LNCAP (cell line): ENCODE results near the gene TMEM145.

ENCODE experiments used
- TF ChIP-seq, protein P1 (sequence below): fragments of 450-650 bp; IDR thresholded peaks from 2 replicates; pipeline ENCODE4 v1.5.1; 2017; ENCODE audit warnings: mild to moderate bottlenecking

Gene TMEM145

DNA sequence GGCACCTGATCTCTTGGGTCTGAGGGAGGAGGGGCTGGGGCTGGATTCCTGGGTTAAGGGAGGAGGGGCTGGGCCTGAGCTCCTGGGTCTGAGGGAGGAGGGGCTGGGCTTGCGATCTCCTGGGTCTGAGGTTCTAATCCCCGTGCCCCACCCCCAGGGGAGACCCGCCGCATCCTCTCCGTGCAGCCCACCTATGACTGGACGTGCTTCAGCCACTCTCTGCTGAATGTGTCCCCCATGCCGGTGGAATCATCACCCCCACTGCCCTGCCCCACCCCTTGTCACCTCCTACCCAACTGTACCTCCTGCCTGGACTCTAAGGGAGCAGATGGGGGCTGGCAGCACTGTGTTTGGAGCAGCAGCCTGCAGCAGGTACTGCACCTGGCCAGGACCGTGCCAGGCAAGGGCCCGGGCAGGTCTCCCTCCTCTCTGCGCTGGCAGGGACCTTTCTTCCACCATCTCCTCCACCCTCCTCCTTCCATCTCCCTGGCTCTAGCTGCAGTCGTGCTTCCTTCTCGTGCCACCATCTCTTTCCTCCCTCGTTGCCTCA, 49.9 kb downstream of the TMEM145 start:
- TF ChIP-seq, protein P1, sequence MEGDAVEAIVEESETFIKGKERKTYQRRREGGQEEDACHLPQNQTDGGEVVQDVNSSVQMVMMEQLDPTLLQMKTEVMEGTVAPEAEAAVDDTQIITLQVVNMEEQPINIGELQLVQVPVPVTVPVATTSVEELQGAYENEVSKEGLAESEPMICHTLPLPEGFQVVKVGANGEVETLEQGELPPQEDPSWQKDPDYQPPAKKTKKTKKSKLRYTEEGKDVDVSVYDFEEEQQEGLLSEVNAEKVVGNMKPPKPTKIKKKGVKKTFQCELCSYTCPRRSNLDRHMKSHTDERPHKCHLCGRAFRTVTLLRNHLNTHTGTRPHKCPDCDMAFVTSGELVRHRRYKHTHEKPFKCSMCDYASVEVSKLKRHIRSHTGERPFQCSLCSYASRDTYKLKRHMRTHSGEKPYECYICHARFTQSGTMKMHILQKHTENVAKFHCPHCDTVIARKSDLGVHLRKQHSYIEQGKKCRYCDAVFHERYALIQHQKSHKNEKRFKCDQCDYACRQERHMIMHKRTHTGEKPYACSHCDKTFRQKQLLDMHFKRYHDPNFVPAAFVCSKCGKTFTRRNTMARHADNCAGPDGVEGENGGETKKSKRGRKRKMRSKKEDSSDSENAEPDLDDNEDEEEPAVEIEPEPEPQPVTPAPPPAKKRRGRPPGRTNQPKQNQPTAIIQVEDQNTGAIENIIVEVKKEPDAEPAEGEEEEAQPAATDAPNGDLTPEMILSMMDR: no peak

- TF ChIP-seq, protein P1: no peak
Measured at GRCh38 chr19:42363614-42364346, 50.7 kb downstream of the TMEM145 start.

DNA sequence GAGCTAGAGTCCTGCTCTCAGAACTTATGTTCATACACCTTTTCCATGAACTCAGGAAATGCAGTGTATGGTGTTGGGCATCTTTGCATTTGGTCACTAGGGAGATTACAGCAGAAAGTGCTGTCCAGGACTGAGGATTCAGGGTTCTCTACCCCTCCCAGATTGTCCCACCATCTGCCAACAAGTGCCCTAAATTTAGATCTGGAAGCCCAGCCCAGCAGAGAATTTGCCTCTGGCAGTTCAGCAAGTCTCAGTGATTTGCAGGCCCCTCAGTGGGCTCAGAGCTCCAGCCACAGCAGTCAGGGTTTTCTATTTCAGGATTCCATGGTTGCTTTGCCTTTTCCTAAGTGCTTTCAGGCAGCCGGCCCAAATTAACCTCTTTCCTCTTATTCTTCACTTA, 53.6 kb downstream of the TMEM145 start:
- TF ChIP-seq, protein P1: no peak

- TF ChIP-seq, protein P1: no peak
Measured at GRCh38 chr19:42367929-42368328, 54.8 kb downstream of the TMEM145 start.

DNA sequence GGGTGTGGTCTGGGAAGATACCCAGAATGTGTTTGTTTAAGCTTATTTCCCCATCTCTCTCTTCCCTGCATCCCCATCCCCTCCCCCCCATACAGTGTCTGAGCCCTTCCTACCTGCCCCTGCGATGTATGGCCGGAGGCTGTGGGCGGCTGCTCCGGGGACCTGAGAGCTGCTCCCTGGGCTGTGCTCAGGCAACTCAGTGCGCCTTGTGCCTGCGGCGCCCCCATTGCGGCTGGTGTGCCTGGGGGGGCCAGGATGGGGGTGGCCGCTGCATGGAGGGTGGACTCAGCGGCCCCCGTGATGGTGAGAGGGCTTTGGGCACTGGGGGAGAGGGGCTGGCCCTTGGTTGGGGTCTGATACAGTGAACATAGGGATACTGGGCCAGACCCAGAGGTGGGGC, 55.3 kb downstream of the TMEM145 start:
- TF ChIP-seq, protein P1: no peak

GRCh38 chr19:42368765-42369164, 55.7 kb downstream of the TMEM145 start:
- TF ChIP-seq, protein P1: no peak

DNA sequence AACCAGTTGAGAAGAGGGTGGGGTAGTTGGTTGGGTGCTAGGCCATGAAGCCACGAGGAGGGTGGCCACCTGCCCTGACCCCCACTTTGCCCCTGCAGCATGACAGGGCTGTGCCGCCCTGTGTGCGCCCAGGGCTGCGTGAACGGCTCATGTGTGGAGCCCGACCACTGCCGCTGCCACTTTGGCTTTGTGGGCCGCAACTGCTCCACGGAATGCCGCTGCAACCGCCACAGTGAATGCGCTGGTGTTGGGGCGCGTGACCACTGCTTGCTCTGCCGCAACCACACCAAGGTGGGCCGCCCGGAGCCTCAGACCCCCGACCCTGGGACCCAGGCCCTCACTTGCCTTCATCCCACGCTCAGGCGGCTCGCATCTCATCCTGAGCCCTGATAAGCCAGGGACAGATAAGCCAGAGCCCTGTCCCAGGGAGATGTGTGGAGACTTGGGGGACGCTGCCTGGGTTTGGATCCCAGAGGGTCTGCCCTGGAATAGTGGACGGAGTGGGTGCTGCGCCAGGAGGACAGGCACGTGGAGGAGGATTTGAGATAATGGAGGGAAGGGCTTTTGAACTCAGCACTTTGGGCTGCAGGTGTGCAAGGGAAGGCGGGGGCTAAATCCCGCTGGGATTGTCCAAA, 56.4 kb downstream of the TMEM145 start:
- TF ChIP-seq, protein P1: no peak
